ENCODE data around the gene DCHS1. TPM values are rescaled to one million over a fixed set of nuclear protein-coding genes. Genes with fewer than 3 reads are reported as not detected.
A peak's percentile ranks its signal among the peaks of the same experiment; 100 is the strongest.

Gene DCHS1
- polyA plus RNA-seq, 2 of the 4 experiments (the other 2 are of a cell fraction) = 0.06 TPM

GRCh38 chr11:6656936-6657335 is 1.3 kb upstream of the DCHS1 start:
- Histone ChIP-seq H3K27ac (no peak overlapping the region), H3K4me3 (no peak overlapping the region), H3K4me2 (no peak overlapping the region), H3K9me3 (no peaks in the 10 kb centered on the region), H3K4me1 (no peaks in the 10 kb centered on the region)
- ChIA-PET POLR2A (no interaction called here), CTCF (interaction anchor here (1.7 to 1.8 kb wide), 2 partner anchors 27 to 126 kb away, joined by 4 to 5 read pairs; partner anchors contain the start of gene MRPL17)
- TF ChIP-seq E2F6 (IDR thresholded peaks at IDR 0.05; ENCODE audit: borderline replicate concordance, low read depth) (no peak), SMC3 (IDR thresholded peaks at IDR 0.05) (no peak)
- FAIRE-seq (no peak), ATAC-seq (no peak), DNase-seq (ENCODE audit: low read depth in 1 of 2, low spot score in 1 of 2) (no peak)
- WGBS (ENCODE audit: missing lambda C conversion rate) = 78% methylated on average over 5 of the region's 5 CpGs

- H3K27ac ChIP-seq = no peak overlapping the region
- FAIRE-seq = no peak
- ChIA-PET CTCF (interaction anchor here (1.7 to 1.8 kb wide), 2 partner anchors 27 to 126 kb away, joined by 4 to 5 read pairs; partner anchors contain the start of gene MRPL17), POLR2A (no interaction called here)
- no peak overlapping the region for H3K4me3 ChIP-seq
- no peak overlapping the region for H3K4me2 ChIP-seq
- no peaks in the 10 kb centered on the region for H3K4me1 ChIP-seq
- WGBS (ENCODE audit: missing lambda C conversion rate) = 49% methylated on average over 4 of the region's 4 CpGs
- H3K9me3 ChIP-seq = no peaks in the 10 kb centered on the region
- DNase-seq (ENCODE audit: low read depth in 1 of 2, low spot score in 1 of 2) = no peak
- no peak for ATAC-seq
- TF ChIP-seq NR3C1 (IDR thresholded peaks at IDR 0.05) (no peak), CBX8 (IDR thresholded peaks at IDR 0.05) (no peak), HEYL (CRISPR knock-in tag; IDR thresholded peaks at IDR 0.05) (no peak), REST (IDR thresholded peaks at IDR 0.05) (no peak), MAFK (IDR thresholded peaks at IDR 0.05; ENCODE audit: partially characterized antibody) (no peak), CEBPB (IDR thresholded peaks at IDR 0.05) (no peak), TP53 (CRISPR knock-in tag; IDR thresholded peaks at IDR 0.05) (no peak), FOSL2 (IDR thresholded peaks at IDR 0.05) (no peak), FOSL2 (CRISPR knock-in tag; IDR thresholded peaks at IDR 0.05) (no peak), CHD2 (IDR thresholded peaks at IDR 0.05; ENCODE audit: low read length, partially characterized antibody) (no peak), SMC3 (IDR thresholded peaks at IDR 0.05) (no peak), RNF2 (IDR thresholded peaks at IDR 0.05; ENCODE audit: borderline replicate concordance, low read depth) (no peak)
- TF ChIP-seq, protein P1, sequence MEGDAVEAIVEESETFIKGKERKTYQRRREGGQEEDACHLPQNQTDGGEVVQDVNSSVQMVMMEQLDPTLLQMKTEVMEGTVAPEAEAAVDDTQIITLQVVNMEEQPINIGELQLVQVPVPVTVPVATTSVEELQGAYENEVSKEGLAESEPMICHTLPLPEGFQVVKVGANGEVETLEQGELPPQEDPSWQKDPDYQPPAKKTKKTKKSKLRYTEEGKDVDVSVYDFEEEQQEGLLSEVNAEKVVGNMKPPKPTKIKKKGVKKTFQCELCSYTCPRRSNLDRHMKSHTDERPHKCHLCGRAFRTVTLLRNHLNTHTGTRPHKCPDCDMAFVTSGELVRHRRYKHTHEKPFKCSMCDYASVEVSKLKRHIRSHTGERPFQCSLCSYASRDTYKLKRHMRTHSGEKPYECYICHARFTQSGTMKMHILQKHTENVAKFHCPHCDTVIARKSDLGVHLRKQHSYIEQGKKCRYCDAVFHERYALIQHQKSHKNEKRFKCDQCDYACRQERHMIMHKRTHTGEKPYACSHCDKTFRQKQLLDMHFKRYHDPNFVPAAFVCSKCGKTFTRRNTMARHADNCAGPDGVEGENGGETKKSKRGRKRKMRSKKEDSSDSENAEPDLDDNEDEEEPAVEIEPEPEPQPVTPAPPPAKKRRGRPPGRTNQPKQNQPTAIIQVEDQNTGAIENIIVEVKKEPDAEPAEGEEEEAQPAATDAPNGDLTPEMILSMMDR (IDR thresholded peaks at IDR 0.05) = no peak
- TF ChIP-seq, protein P2, sequence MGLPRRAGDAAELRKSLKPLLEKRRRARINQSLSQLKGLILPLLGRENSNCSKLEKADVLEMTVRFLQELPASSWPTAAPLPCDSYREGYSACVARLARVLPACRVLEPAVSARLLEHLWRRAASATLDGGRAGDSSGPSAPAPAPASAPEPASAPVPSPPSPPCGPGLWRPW (IDR thresholded peaks at IDR 0.05) = no peak
Measured at GRCh38 chr11:6656584-6656915, 941 bp upstream of the DCHS1 start.

DNA sequence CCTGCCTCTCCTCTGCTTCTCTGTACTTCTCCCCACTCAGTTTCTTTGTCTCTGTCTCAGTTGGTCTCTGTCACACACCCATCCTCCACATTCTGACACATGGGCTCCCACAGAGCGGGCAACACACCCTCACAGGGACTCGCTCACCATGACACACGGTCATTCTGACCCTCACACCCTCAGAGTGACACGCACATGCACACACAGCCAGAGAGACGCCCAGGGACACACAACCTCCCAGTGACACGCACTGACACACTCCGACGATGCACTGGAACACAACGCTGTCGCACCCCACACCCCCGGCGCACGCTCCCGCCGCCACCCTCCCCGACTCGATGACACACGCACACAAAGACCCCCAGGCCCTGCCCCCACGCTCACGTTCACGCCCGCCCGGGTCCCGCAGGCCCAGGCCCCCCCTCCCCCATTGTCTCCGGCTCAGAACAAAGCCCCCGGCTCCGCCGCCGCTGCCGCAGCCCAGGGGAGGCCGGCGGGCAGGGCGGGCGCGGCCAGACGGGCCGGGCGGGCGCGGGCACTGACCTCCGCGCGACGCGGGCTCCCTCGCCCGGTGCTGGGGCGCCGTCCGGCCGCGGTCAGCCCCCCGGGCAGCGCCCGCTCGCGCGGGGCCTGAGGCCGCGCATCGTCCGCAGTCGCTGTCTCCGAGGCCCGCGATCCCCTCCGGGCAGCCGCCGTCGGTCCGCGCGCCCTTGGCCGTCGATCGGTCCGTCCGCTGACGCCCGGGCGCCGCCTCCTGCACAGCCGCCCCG is 404 bp downstream of the DCHS1 start:
- H3K4me1 ChIP-seq = no peaks in the 10 kb centered on the region
- TF ChIP-seq SREBF2 (IDR thresholded peaks at IDR 0.05) = no peak
- TF ChIP-seq GATA3 (IDR thresholded peaks at IDR 0.05; ENCODE audit: borderline replicate concordance) = no peak
- TF ChIP-seq, protein P3, sequence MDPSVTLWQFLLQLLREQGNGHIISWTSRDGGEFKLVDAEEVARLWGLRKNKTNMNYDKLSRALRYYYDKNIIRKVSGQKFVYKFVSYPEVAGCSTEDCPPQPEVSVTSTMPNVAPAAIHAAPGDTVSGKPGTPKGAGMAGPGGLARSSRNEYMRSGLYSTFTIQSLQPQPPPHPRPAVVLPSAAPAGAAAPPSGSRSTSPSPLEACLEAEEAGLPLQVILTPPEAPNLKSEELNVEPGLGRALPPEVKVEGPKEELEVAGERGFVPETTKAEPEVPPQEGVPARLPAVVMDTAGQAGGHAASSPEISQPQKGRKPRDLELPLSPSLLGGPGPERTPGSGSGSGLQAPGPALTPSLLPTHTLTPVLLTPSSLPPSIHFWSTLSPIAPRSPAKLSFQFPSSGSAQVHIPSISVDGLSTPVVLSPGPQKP (IDR thresholded peaks at IDR 0.05; ENCODE audit: low read depth, low read length) = no peak
- TF ChIP-seq MAFK (IDR thresholded peaks at IDR 0.05; ENCODE audit: partially characterized antibody) = no peak
- no peak for TF ChIP-seq ZC3H11A (IDR thresholded peaks at IDR 0.05)
- TF ChIP-seq POLR2A (IDR thresholded peaks at IDR 0.05; ENCODE audit: low read length) = no peak
- no peak for TF ChIP-seq MYC (IDR thresholded peaks at IDR 0.05; ENCODE audit: borderline replicate concordance, low read length)
- no peak for TF ChIP-seq ZFP36 (IDR thresholded peaks at IDR 0.05; ENCODE audit: borderline replicate concordance, partially characterized antibody)
- TF ChIP-seq RFX5 (IDR thresholded peaks at IDR 0.05) = no peak
- no peak for TF ChIP-seq NPAS2 (CRISPR knock-in tag; IDR thresholded peaks at IDR 0.05; ENCODE audit: borderline replicate concordance)
- TF ChIP-seq PBX3 (IDR thresholded peaks at IDR 0.05) = no peak
- WGBS (ENCODE audit: missing lambda C conversion rate) = 17% methylated on average over 27 of the region's 84 CpGs
- H3K9me3 ChIP-seq = no peaks in the 10 kb centered on the region
- no peak for DNase-seq (ENCODE audit: low read depth in 1 of 2, low spot score in 1 of 2)
- ChIA-PET POLR2A (no interaction called here), CTCF (interaction anchor here (0.8 kb wide), 1 partner anchor 31 kb away, joined by 3 read pairs; no protein-coding TSS in a partner anchor)
- H3K27ac ChIP-seq = peak overlapping the region in 1 of 2 experiments; percentile 74; a peak in 2 of 6 replicates
- H3K4me3 ChIP-seq = peak overlapping the region; percentile 36
- peak overlapping the region; percentile 77 for H3K4me2 ChIP-seq
- no peak for ATAC-seq
- FAIRE-seq = no peak

All from A549 (cell line).